BLaER1 (cell line): ENCODE measurements around the gene PNKP.

Experiments used
- H3K27ac ChIP-seq: shearing (Covaris generic); formaldehyde crosslinking; 2 replicates; pipeline ENCODE4 v1.8.1; 2022
- H3K27me3 ChIP-seq: shearing (Covaris generic); formaldehyde crosslinking; 2 replicates; pipeline ENCODE4 v1.8.1; 2022
- H3K36me3 ChIP-seq: shearing (Covaris generic); formaldehyde crosslinking; 2 replicates; pipeline ENCODE4 v1.8.1; 2022
- H3K4me1 ChIP-seq: shearing (Covaris generic); formaldehyde crosslinking; 2 replicates; pipeline ENCODE4 v1.8.1; 2022
- H3K4me2 ChIP-seq: shearing (Covaris generic); formaldehyde crosslinking; 2 replicates; pipeline ENCODE4 v1.8.1; 2022
- H3K4me3 ChIP-seq: shearing (Covaris generic); formaldehyde crosslinking; 2 replicates; pipeline ENCODE4 v1.8.1; 2022
- H3K9ac ChIP-seq: shearing (Covaris generic); formaldehyde crosslinking; 2 replicates; pipeline ENCODE4 v1.8.1; 2022
- H3K9me3 ChIP-seq: shearing (Covaris generic); formaldehyde crosslinking; 2 replicates; pipeline ENCODE4 v1.8.1; 2022
- H4K20me1 ChIP-seq: shearing (Covaris generic); formaldehyde crosslinking; 2 replicates; pipeline ENCODE4 v1.8.1; 2022
- Cebpa-rat ChIP-seq: shearing (Covaris generic); IDR thresholded peaks from 2 replicates; pipeline ENCODE4 v1.8.1; 2022

PNKP gene

DNA sequence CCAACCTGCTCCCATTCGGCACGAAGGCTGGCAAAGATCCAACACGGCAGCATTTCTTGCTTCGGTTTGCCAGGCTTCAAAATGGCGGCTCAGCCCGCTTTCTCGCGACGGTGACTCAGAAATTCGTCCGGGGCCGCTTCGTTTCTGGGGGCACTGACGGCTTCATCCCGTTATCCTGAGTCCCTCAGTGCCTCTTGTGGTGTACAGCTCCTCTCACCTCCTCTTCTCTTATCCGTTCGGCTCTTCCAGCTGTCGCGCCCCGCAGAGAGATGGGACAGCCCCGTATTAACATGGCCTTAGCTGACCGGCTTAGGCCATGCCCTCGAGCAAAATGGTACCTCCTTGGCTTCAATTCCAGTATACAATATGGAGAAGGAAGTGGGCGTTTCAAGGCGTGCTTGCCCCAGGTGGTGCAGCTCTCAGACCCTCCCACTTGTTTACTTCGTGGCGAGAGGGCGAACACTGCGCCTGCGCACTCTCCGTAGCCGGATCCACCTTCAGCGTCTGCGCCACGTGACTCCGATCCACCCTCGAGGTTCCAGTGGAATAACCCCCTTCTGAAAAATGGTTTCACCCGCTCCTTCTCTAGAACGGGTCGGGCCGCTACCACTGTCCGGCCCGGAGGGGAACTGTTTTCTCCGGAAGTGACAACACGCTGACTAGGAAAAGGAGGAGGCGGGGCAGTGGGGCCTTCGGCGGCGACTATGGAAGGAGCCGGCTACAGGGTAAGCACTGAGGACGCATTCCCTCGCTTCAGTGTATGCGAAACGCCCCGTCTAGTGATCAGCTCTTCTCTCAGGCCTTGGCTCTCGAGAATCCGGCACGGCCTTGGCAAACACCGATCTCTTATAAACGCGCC is 9.9 kb upstream of the PNKP start, which contains the start of the genes AKT1S1 and TBC1D17:
Gene AKT1S1 (minus strand): TSS at position 336 of the 859 bp plus-strand sequence. CDS start 4,060 bp downstream, outside the sequence.
Gene TBC1D17 (plus strand): TSS at position 683 of the 859 bp plus-strand sequence. CDS start 22 bp downstream, at position 705.
- no peak for TF ChIP-seq Cebpa-rat
- H3K4me3 ChIP-seq: peak within 1 kb of the TSS; percentile 86
- peaks cover 32% of the 10 kb centered on the region for H3K36me3 ChIP-seq
- peak within 1 kb of the TSS; percentile 95 for H3K4me2 ChIP-seq
- H3K9ac ChIP-seq: peak within 1 kb of the TSS; percentile 96
- H3K4me1 ChIP-seq: peaks cover 46% of the 10 kb centered on the region
- peak within 1 kb of the TSS; percentile 97 for H3K27ac ChIP-seq
- no peaks in the 10 kb centered on the region for H3K27me3 ChIP-seq
- no peaks in the 10 kb centered on the region; the same call in 1 of the 2 replicates for H4K20me1 ChIP-seq
- H3K9me3 ChIP-seq: no peaks in the 10 kb centered on the region

DNA sequence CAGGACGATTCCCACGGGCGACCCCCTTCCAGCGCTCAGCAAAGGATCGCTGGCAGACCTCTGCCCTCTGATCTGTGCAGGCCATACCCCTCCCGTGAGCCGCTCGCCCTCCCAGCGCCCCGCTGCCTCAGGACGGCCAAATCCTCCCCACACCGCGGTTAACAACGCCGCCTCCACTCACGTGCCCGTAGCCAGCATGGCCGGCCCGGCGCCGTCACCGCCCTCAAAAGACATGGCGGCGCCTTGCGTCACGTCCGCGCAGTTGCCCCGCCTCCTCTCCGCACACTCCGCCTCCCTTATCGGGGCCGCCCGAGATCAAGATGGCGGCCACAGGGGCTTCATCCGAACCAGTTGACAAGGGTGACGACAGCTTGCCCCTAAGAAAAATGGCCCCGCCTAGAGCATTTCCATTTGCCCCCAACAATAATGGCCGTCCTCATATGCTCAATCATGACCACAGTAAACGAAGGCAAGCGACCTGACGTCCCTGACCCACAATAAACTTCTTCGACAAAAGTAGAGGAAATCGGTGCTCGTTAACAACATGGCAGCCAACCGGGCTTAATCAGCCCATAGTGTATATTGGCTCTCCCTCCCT is 9.1 kb upstream of the PNKP start:
- no peak for TF ChIP-seq Cebpa-rat
- peaks cover 28% of the 10 kb centered on the region for H3K36me3 ChIP-seq

DNA sequence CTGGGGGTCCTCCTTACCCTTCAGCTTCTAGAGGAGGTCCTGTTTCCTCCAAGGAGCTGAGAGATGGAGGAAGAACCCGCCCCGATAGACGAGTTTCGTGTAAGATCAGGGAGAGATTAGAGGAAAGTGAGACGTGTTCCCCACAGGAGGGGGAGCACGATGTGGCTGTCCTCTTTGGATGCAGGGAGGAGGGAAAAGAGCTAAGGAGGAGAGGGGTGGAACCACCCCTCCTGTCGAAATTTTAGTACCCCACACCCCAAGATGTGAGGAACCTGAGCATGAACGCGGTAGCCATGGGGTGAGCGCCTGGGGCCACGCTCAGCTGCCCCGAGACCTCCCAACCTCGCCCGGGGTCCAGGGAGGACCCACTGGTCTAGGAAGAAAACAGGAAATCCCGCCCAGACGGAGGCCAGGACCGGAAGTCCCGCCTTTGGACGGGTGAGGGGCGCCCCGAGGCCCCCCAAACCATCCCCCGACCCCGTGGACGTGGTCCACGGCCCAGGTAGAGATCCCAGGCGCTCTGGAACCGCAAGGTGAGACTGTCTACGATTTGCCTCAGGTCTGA is 8.6 kb upstream of the PNKP start:
- no peak for TF ChIP-seq Cebpa-rat
- Histone ChIP-seq H3K9me3 (no peaks in the 10 kb centered on the region), H3K27me3 (no peaks in the 10 kb centered on the region), H3K27ac (peak overlapping the region; percentile 97), H3K4me3 (peak overlapping the region; percentile 86), H4K20me1 (no peaks in the 10 kb centered on the region; the same call in 1 of the 2 replicates), H3K4me1 (peaks cover 42% of the 10 kb centered on the region), H3K36me3 (peaks cover 28% of the 10 kb centered on the region), H3K9ac (peak overlapping the region; percentile 96), H3K4me2 (peak overlapping the region; percentile 95)

More for the DNA sequence above, 9.1 kb upstream of the PNKP start:
- Histone ChIP-seq H3K4me2 (peak overlapping the region; percentile 95), H3K4me3 (peak overlapping the region; percentile 86), H3K4me1 (peaks cover 46% of the 10 kb centered on the region), H4K20me1 (no peaks in the 10 kb centered on the region; the same call in 1 of the 2 replicates), H3K27ac (peak overlapping the region; percentile 97), H3K9me3 (no peaks in the 10 kb centered on the region), H3K9ac (peak overlapping the region; percentile 96), H3K27me3 (no peaks in the 10 kb centered on the region)

DNA sequence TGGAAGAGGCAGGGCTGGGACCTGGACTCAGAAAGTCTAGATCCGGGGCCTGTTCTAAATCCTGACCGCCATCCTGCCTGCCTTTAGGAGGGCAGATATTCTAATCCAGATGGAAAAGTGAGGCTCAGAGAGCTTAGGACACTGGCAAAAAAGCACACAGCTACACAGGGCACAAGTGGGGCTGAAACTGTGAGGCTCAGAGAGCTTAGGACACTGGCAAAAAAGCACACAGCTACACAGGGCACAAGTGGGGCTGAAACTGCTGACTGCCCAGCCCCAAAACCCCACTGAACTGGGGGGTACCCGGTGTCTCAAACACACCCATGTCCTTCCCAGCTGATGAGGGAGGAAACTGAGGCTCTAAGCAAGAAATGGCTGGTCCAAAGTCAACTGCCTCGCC is 7.8 kb upstream of the PNKP start:
- Histone ChIP-seq H3K27ac (peak overlapping the region; percentile 97), H4K20me1 (no peaks in the 10 kb centered on the region; the same call in 1 of the 2 replicates), H3K4me1 (peaks cover 42% of the 10 kb centered on the region), H3K9me3 (no peaks in the 10 kb centered on the region), H3K27me3 (no peaks in the 10 kb centered on the region), H3K9ac (peak overlapping the region; percentile 96), H3K4me2 (peak overlapping the region; percentile 95), H3K4me3 (peak overlapping the region; percentile 86), H3K36me3 (peaks cover 22% of the 10 kb centered on the region)
- no peak for TF ChIP-seq Cebpa-rat

DNA sequence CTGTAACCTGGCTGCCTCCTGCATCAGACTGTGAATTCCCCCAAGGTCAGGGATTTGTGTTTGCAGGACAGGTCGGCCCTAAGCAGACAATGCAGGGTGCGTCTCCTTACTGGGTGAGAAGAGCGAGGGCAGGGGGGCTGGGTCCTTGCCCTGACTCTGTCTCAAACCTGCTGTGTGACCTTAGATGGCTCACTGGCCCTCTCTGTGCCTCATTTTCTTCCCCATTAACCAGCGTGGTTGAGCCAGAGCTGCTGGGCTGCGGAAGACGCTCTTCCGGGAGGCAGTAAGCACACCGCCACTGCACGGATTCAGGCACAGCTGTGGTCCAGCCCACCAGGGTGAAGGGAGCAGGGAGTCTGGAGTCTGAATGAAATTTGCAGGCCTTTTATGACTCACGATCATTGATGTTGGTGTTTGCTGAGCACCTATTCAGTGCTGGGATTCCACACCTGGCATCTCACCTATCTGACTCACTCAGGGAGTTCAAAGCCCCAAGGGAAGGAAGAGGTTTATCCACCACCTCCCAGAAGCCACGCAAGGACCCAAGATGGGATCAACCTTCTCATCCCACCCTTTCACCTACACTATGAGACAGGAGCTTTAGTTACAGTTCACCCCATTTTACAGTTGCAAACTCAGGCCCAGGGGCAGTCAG is 7.3 kb upstream of the PNKP start:
- H4K20me1 ChIP-seq: no peaks in the 10 kb centered on the region; the same call in 1 of the 2 replicates
- peak overlapping the region; percentile 97; the same call in 1 of the 2 replicates for H3K27ac ChIP-seq
- H3K36me3 ChIP-seq: peaks cover 17% of the 10 kb centered on the region
- peak overlapping the region; percentile 96 for H3K9ac ChIP-seq
- H3K4me2 ChIP-seq: peak overlapping the region; percentile 95
- TF ChIP-seq Cebpa-rat: no peak
- H3K9me3 ChIP-seq: no peaks in the 10 kb centered on the region
- H3K27me3 ChIP-seq: no peaks in the 10 kb centered on the region
- H3K4me1 ChIP-seq: peaks cover 44% of the 10 kb centered on the region
- no peak overlapping the region for H3K4me3 ChIP-seq

DNA sequence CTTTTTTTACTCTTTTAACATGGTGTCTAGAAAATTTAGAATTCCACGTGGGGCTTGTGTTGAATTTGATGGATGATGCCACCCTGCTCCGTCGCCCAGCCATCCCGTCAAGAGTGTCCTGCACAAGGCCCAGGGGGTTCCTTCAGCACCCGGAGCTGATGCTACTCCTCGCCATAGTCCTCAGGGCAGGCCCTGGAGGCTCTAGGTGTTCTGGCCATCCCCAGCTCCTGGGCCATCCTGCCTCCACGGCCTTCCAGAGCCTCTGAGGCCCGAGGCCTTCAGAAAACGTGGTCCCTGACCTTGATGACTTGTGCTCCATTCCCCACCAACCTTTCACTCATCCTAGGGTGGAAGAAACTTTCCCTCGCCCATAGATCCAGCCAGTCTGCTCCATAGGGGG is 6.5 kb upstream of the PNKP start:
- Histone ChIP-seq H4K20me1 (no peaks in the 10 kb centered on the region; the same call in 1 of the 2 replicates), H3K9me3 (no peaks in the 10 kb centered on the region), H3K36me3 (peaks cover 17% of the 10 kb centered on the region), H3K27me3 (no peaks in the 10 kb centered on the region), H3K4me1 (peaks cover 40% of the 10 kb centered on the region), H3K9ac (peak overlapping the region; percentile 43; the same call in 1 of the 2 replicates), H3K4me2 (no peak overlapping the region), H3K4me3 (no peak overlapping the region), H3K27ac (peak overlapping the region; percentile 18; the same call in 1 of the 2 replicates)
- TF ChIP-seq Cebpa-rat: no peak

DNA sequence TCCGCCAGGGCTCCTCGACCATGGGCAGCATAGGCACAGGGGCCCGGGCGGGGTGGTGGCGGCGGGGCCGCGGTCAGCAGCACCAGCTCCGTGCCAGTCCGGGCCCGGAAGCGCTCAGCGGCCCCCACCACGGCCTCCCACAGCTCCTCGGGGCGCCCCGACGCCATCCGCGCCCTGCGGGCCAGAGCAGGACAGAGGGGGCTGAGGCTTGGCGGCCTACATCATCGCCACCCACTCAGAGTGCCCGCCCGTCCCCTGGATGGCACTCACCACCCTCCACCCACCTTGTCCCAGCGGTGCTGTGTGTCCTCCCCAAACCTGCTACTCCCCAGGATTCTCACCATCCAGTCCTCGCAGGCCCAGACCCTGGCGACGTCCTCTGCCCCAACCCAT is 5.7 kb upstream of the PNKP start:
- H4K20me1 ChIP-seq: no peaks in the 10 kb centered on the region
- H3K36me3 ChIP-seq: peaks cover 17% of the 10 kb centered on the region
- H3K4me3 ChIP-seq: no peak overlapping the region
- H3K4me2 ChIP-seq: no peak overlapping the region
- H3K4me1 ChIP-seq: peaks cover 40% of the 10 kb centered on the region
- H3K9me3 ChIP-seq: no peaks in the 10 kb centered on the region
- no peak overlapping the region; the same call in 1 of the 2 replicates for H3K27ac ChIP-seq
- no peaks in the 10 kb centered on the region for H3K27me3 ChIP-seq
- TF ChIP-seq Cebpa-rat: no peak
- peak overlapping the region; percentile 43; the same call in 1 of the 2 replicates for H3K9ac ChIP-seq

DNA sequence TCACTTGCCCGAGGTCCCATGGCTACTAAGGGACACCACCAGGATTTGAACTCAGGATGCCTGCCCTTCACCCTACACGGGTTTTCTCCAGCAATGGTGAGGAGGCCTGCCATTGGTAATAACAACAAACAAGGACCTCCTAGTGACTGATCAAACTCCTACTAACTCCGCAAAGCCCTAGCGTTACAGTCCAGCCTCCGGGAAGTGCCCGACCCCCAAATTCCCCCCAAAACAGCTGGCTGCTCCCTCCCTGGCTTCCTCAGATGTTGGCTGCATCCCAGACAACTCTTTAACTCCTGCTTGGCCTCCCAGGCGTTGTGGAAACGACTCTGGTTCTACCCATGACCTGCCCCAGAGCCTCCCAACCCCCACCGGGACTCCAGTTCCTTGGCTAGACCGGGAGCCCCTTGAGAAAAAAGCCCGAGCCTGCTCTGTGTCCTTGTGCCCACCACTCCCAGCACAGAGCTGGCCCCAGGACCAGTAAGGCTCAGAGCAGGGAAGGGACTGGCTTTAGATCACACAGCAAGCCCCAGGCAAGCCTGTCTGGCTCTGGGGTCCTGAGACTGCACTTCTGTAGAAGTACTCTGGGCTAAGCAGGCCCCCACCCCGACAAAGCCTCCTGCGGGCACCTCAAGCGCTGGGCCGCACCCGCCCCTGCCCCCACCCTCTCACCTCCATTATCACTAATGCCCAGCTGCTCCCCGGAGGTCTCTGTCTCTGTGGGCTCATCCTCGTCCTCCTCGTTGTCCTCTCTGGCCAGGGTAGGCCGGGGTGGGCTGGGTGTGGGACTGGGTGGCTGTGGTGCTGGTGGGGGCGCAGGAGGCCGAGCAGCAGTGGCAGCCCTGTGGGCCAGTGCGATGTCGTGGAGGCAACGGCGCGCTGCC is 5.1 kb upstream of the PNKP start:
- no peak overlapping the region for H3K4me2 ChIP-seq
- no peak overlapping the region for H3K4me3 ChIP-seq
- H3K27ac ChIP-seq: no peak overlapping the region
- TF ChIP-seq Cebpa-rat: no peak
- peaks cover 17% of the 10 kb centered on the region for H3K36me3 ChIP-seq
- H3K9me3 ChIP-seq: no peaks in the 10 kb centered on the region
- no peak overlapping the region; the same call in 1 of the 2 replicates for H3K9ac ChIP-seq
- no peaks in the 10 kb centered on the region for H4K20me1 ChIP-seq
- H3K27me3 ChIP-seq: no peaks in the 10 kb centered on the region
- peaks cover 44% of the 10 kb centered on the region for H3K4me1 ChIP-seq
